HG03558 (cell line): Measurements from ENCODE around the gene TMPRSS2.

Experiments
- ATAC-seq: cut with Tn5 transposase; IDR thresholded peaks from one replicate; pipeline ENCODE4 v1.9.1; 2021; ENCODE audit warnings: moderate number of reproducible peaks; ENCODE audit not compliant: unreplicated experiment; ENCODE audit errors: extremely low read depth

TMPRSS2 gene

GRCh38 chr21:41458121-41458520, 49.8 kb downstream of the TMPRSS2 start:
- no peak for ATAC-seq

- no peak for ATAC-seq
Measured at GRCh38 chr21:41453761-41454160, 54.2 kb downstream of the TMPRSS2 start.

- no peak for ATAC-seq
Measured at GRCh38 chr21:41453198-41453597, 54.8 kb downstream of the TMPRSS2 start.

- no peak for ATAC-seq
Measured at GRCh38 chr21:41451753-41452676, 55.9 kb downstream of the TMPRSS2 start.

- no peak for ATAC-seq
Measured at GRCh38 chr21:41449613-41450012, 58.3 kb downstream of the TMPRSS2 start.

GRCh38 chr21:41447356-41447755, 60.6 kb downstream of the TMPRSS2 start:
- ATAC-seq: no peak

GRCh38 chr21:41446586-41446985, 61.4 kb downstream of the TMPRSS2 start:
- ATAC-seq: no peak

GRCh38 chr21:41445465-41445862, 62.5 kb downstream of the TMPRSS2 start:
- ATAC-seq: no peak

- no peak for ATAC-seq
Measured at GRCh38 chr21:41444703-41445464, 63.1 kb downstream of the TMPRSS2 start.

- no peak for ATAC-seq
Measured at GRCh38 chr21:41443562-41443961, 64.4 kb downstream of the TMPRSS2 start.

- ATAC-seq: no peak
Measured at GRCh38 chr21:41442481-41443186, 65.3 kb downstream of the TMPRSS2 start.

GRCh38 chr21:41441546-41441945, 66.4 kb downstream of the TMPRSS2 start:
- ATAC-seq: no peak

- no peak for ATAC-seq
Measured at GRCh38 chr21:41439248-41439647, 68.7 kb downstream of the TMPRSS2 start.

GRCh38 chr21:41438425-41439113, 69.4 kb downstream of the TMPRSS2 start:
- no peak for ATAC-seq

GRCh38 chr21:41437729-41438128, 70.2 kb downstream of the TMPRSS2 start:
- ATAC-seq: no peak

GRCh38 chr21:41435706-41436105, 72.3 kb downstream of the TMPRSS2 start:
- ATAC-seq: no peak

- no peak for ATAC-seq
Measured at GRCh38 chr21:41433566-41433965, 74.4 kb downstream of the TMPRSS2 start.

- no peak for ATAC-seq
Measured at GRCh38 chr21:41432562-41433460, 75.1 kb downstream of the TMPRSS2 start.
